Psoas muscle (tissue), 8 donors: ENCODE results near the gene SOX8. TPM values are rescaled to one million over a fixed set of nuclear protein-coding genes. Genes with fewer than 3 reads are reported as not detected.

Experiments
- ATAC-seq, 4 donors: fragments of 200-7000 bp; cut with Tn5 transposase; one replicate each; pipeline ENCODE4 v1.9.1; 2020; ENCODE audit warnings: moderate library complexity in 3 of 4, mild to moderate bottlenecking in 2 of 4
- DNase-seq, 2 donors: peaks; one replicate each; pipeline ENCODE4 v3.0.0-alpha.2; 2020
- H3K27ac ChIP-seq: fragments of 200-600 bp; one replicate; pipeline ENCODE4 v1.8.0; 2022
- H3K27me3 ChIP-seq, 3 donors: fragments of 200-600 bp in 1 of 3; one replicate each; pipeline versions ENCODE4 v1.6.1 to v1.8.0; 2013 to 2022; ENCODE audit warnings: low read length in 2 of 3, mild to moderate bottlenecking in 2 of 3, moderate library complexity in 1 of 3; ENCODE audit not compliant: insufficient read depth in 3 of 3
- H3K36me3 ChIP-seq, 2 donors: fragments of 200-600 bp in 1 of 2; one replicate each; pipeline versions ENCODE4 v1.6.1 to v1.8.0; 2013 to 2022; ENCODE audit warnings: low read depth in 1 of 2, mild to moderate bottlenecking in 1 of 2, moderate library complexity in 1 of 2; ENCODE audit not compliant: insufficient read depth in 1 of 2
- H3K4me1 ChIP-seq: fragments of 200-600 bp; one replicate; pipeline ENCODE4 v1.8.0; 2022
- H3K4me3 ChIP-seq: fragments of 200-600 bp; one replicate; pipeline ENCODE4 v1.8.0; 2022; ENCODE audit warnings: mild to moderate bottlenecking
- H3K9me3 ChIP-seq: fragments of 200-600 bp; one replicate; pipeline ENCODE4 v1.8.0; 2022
- WGBS, 3 donors: extraction: QIAGEN DNeasy Blood & Tissue Kit; methylation state at CpG; one replicate each; pipeline versions ENCODE4 v1.1.6 to v1.1.7; 2013; 5-methylcytosine and 5-hydroxymethylcytosine counted together
- intact Hi-C, 2 donors: fragments of 100-400 bp; cut with DNase I; formaldehyde crosslinking; loops; one replicate each; pipeline versions ENCODE4 v1.11.0 to v1.14.2; 2022
- polyA plus RNA-seq, 3 donors: library from polyadenylated mRNA; stranded (reverse); fragments of 200-250 nt; gene quantifications; one replicate each; pipeline ENCODE4 v1.2.3, GENCODE V29; 2013
- total RNA-seq, 4 donors: library from RNA; stranded (reverse); fragmentation: NEBNext Ultra II Directional in 2 of 4; extraction: Animal tissue kit (Norgen Biotek cat#: 25700) in 2 of 4; gene quantifications; one replicate each; pipeline versions ENCODE4 v1.2.1 to v1.2.4, GENCODE V29; 2021 to 2023
- TF ChIP-seq, protein P1 (sequence below): fragments of 200-600 bp; IDR thresholded peaks from one replicate; pipeline ENCODE4 v1.8.0; 2022; ENCODE audit warnings: antibody characterized with exemption
- donor health status: healthy with polysubstance abuse.
- donor health status: DM: no; HTN: no; CAD: no; lungs with moderate emphysema.
- donor health status: Bipolar disorder and iron deficiency.
- donor health status: healthy.
- donor health status: DM: yes; HTN: yes; CAD: no.
- donor health status: DM: no; HTN: no; CAD: no.
- donor health status: DM: no; HTN: no; CAD: no.
- donor health status: DM: yes; HTN: yes; CAD: no.

Gene SOX8
- total and polyA plus RNA-seq, 7 donors: 0.45 to 5.0 (median 0.74) TPM

DNA sequence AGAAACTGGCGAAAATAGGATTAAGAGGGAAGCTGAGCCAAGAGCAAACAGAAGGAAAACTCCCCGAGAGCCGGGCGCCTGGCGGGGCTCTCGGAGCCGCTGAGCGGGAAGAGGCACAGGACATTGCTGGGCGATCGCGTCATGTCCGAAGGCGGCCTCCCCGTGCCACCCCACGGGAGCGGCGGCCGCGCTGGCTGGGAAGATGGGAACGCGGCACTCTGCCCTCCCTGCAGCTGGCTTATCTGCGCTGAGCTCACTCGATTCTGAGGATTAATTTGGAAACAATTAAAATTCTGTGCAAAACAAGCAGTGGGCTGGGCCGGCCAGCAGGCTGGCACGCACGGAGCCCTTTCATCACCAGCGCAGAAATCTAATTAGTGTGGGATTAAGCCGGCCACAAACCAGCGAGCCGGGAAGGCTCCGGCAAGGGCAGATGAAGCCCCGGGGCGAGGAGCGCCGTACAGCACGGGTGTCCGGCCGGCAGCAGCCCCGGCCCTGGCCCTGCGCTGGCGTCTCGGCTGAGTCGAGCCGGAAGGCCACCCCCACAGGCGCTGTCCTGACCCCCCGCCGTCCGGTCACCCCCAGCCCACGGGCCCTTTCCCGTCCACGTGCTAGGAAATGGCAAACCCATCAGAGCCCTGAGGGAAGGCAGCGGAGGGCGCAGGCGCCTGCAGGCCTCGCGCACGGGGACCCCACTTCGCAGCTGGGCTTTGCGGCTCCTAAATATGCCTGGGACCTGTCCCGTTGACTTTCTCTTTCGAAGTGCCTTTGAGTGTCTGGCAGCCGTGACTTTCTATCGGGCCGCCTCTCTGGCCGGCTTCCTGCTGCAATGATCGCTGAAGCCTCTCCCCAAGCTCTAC is 37.9 kb downstream of the SOX8 start:
- no peaks in the 10 kb centered on the region for H3K36me3 ChIP-seq
- peaks cover 0 to 72% (median 26%) of the 10 kb centered on the region in 3 donors for H3K27me3 ChIP-seq
- peaks cover 5% of the 10 kb centered on the region for H3K4me1 ChIP-seq
- intact Hi-C loops: loop anchor here in 1 of 2 donors (10.0 kb wide), 1 partner anchor 55 kb away; no protein-coding TSS in a partner anchor
- TF ChIP-seq, protein P1, sequence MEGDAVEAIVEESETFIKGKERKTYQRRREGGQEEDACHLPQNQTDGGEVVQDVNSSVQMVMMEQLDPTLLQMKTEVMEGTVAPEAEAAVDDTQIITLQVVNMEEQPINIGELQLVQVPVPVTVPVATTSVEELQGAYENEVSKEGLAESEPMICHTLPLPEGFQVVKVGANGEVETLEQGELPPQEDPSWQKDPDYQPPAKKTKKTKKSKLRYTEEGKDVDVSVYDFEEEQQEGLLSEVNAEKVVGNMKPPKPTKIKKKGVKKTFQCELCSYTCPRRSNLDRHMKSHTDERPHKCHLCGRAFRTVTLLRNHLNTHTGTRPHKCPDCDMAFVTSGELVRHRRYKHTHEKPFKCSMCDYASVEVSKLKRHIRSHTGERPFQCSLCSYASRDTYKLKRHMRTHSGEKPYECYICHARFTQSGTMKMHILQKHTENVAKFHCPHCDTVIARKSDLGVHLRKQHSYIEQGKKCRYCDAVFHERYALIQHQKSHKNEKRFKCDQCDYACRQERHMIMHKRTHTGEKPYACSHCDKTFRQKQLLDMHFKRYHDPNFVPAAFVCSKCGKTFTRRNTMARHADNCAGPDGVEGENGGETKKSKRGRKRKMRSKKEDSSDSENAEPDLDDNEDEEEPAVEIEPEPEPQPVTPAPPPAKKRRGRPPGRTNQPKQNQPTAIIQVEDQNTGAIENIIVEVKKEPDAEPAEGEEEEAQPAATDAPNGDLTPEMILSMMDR: no peak
- peak overlapping the region; percentile 33 for H3K4me3 ChIP-seq
- DNase-seq (peak in 1 of 2 donors; percentile 62), ATAC-seq (peak; percentile 83 to 94 (median 91))
- no peaks in the 10 kb centered on the region for H3K9me3 ChIP-seq
- no peak overlapping the region for H3K27ac ChIP-seq
- 14 to 30% (median 19%) methylated on average over 52 to 66 of the region's 66 CpGs for WGBS, 3 donors

DNA sequence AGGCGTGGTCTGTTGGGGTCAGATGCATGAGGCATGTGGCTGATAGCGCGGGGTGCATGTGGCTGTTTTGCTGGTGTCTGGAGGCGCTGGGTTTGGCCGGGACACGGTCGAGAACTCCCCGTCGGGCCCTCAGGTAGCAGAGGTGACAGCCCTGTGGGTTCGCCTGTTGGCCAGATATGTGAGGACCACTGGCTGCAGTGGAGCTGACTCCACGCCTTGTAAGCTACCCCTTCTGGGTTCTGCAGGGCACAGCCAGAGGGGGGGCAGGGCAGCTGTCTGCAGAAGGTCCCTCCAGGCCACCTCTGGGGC is 38.5 kb downstream of the SOX8 start:
- Histone ChIP-seq H3K4me1 (peaks cover 5% of the 10 kb centered on the region), H3K36me3 (no peaks in the 10 kb centered on the region), H3K9me3 (no peaks in the 10 kb centered on the region), H3K27ac (no peak overlapping the region), H3K27me3 (peaks cover 0 to 73% (median 22%) of the 10 kb centered on the region in 3 donors), H3K4me3 (peak overlapping the region; percentile 33)
- DNase-seq: no peak
- ATAC-seq: peak in 3 of 4 donors; percentile 11 to 18 (median 14)
- 34 to 78% (median 41%) methylated on average over 11 of the region's 11 CpGs for WGBS, 3 donors
- TF ChIP-seq, protein P1: no peak
- intact Hi-C loops: loop anchor here in 1 of 2 donors (10.0 kb wide), 1 partner anchor 55 kb away; no protein-coding TSS in a partner anchor

DNA sequence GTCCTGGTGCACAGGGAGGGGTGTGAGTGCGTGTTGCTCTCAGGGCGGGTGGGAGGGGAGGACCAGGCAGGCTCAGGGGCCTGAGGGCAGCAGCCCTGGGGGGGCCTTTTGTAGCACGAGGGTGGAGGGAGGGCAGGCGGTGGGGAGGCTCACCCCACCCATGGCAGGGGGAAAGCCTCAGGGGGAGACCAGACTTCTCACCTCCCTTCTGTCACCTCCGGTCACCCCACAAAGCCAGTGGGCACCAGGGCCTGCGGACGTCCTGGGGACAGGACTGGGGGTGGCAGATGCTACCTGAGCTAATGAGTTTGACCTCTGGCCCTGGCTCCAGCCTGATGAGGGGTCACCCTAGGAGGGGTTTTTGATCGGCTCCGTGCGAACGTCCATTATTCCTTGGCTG is 39.0 kb downstream of the SOX8 start:
- intact Hi-C loops: loop anchor here in 1 of 2 donors (10.0 kb wide), 1 partner anchor 56 kb away; no protein-coding TSS in a partner anchor
- H3K4me3 ChIP-seq: no peak overlapping the region
- H3K36me3 ChIP-seq: no peaks in the 10 kb centered on the region
- DNase-seq: no peak
- no peak overlapping the region for H3K27ac ChIP-seq
- TF ChIP-seq, protein P1: no peak
- no peak for ATAC-seq
- peaks cover 0 to 73% (median 25%) of the 10 kb centered on the region in 3 donors for H3K27me3 ChIP-seq
- whole genome bisulfite sequencing, 3 donors: 86 to 93% (median 92%) methylated on average over 10 to 11 of the region's 11 CpGs
- no peaks in the 10 kb centered on the region for H3K9me3 ChIP-seq
- H3K4me1 ChIP-seq: peaks cover 5% of the 10 kb centered on the region

DNA sequence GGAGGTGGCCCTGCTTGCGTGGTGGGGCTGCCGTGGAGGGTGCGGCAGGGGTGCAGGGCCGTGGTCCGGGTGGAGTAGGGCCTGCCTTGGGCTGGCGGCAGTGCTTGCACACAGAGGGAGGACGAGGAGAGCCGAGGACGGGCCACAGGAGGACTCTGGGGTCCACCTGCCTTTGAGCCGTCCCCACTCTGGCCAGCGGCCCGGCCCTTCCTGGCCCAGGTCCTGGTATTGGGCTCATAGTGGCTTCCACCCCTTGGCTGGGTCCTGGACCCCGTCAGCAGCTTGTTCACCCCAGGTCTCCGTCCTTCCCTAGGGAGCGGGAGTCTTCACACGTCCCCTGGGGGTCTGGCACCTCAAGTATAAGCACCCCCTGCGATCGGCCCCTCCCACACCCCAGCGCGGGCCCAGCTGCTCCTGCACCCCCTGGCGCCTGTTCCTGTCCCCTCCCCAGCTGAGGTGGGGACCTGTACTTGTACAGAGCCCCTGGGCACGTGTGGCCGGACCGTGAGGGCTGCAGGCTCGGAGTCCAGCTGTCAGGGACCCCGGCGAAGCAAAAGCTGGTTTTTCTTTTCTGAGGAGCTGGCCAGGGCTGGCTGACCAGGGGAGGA is 40.1 kb downstream of the SOX8 start:
- H3K27me3 ChIP-seq: peaks cover 0 to 80% (median 22%) of the 10 kb centered on the region in 3 donors
- TF ChIP-seq, protein P1: no peak
- H3K36me3 ChIP-seq: no peaks in the 10 kb centered on the region
- DNase-seq (no peak), ATAC-seq (no peak)
- WGBS, 3 donors: 65 to 71% (median 70%) methylated on average over 25 to 27 of the region's 27 CpGs
- no peak overlapping the region for H3K4me3 ChIP-seq
- intact Hi-C loops: loop anchor here in 1 of 2 donors (10.0 kb wide), 1 partner anchor 57 kb away; no protein-coding TSS in a partner anchor
- no peak overlapping the region for H3K27ac ChIP-seq
- peaks cover 5% of the 10 kb centered on the region for H3K4me1 ChIP-seq
- H3K9me3 ChIP-seq: no peaks in the 10 kb centered on the region
